SIG-M5 treated with dmso at 0.1 percent for 504 hours (cell line): Measurements from ENCODE around the gene TTI1.

ENCODE experiments used
- DNase-seq: peaks from one replicate; lab custom pipeline; 2025; ENCODE audit not compliant: unreplicated experiment; lab: John Stamatoyannopoulos, UW

Gene TTI1

DNA sequence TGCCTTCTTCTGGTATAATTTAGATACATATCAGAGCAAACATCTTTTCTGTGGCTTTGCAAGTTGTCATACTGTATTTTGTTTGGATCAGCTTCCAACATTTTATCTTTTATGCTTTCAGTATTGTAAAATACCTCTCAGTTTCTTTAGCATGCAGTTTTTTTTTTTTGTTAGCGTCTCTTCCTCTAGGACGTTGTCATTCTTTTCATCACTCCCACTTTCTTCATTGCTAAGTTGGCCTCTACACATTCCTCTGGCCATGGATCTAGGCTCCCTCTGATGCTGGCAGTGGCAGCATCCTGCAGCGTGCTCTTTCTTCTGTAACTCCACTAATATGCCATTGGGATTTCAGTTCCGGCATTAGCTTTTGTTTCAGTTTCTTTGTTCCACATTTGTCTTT lies 22.0 kb upstream of the TTI1 start:
- no peak for DNase-seq

DNA sequence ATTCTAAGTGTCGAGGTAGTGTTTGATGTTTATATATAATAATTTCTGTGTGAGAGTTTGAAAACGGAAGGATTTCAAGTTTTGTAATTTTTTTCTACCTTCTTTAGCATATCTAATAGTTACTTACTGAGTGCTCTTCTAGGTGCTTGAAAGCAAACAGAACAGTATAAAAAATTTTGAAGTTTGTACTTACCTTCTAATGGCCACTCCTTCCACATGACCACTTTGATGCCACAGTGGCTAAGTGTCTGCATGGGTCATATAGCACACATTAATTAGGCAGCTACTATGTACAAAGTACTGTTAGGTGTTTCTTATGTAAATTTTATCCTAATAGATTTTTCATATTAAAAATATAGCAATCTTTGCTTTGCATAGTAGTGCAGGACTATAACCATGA lies 21.4 kb upstream of the TTI1 start:
- no peak for DNase-seq

DNA sequence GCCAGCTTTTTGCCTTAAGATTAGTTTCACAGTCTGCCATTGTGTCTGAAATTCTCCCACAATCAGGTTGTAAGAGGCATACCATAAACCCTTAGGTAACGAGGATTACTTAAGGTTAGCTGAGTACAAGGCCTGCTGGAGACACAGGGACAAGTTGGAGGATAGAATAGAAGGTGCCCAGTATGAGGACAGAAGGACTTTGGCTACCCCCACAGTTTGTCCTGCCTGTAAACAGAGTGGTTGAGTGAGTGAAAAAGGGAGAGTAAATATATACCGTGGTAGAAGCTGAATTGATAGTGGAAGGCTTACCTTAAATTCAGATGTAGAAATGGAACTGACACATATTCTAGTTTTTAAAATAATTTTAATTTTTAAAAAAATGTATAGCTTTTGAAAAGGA lies 19.6 kb upstream of the TTI1 start:
- DNase-seq: no peak

DNA sequence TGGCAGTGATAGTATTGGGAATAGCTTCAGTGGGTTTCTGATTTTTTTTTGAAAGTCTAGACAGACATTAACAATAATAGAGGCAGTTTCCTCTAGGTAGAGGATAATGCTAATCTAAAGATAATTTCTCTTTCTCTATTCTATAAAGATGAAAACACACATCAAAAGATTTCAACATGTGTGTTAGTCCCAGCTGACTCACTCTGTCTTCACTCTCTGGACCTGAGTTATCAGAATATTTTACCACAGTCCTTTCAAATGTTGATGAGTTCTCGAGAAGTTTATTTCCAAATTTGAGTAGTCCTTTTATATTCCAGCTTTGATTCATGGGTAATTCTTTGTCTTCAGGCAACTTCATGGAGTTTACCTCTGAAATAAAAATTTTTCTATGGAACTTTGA lies 17.4 kb upstream of the TTI1 start:
- no peak for DNase-seq

DNA sequence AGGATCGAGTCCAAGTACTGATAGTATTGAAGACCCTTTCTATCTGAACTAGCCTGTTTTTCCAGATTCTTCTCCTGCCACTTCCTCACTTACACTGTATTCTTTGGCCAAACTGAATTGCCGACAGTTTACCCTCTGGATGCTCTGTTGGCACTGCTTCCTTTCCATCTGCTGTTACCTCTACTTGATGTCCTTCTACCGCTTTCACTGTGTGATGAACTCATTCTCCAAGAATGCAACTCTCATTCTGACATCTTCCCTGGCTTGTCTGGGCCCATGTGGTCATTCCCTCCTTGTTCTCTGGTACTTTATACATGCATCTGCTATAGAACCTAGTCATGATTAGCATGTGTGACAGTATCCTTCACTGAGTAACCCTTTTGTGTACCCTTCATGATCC lies 16.5 kb upstream of the TTI1 start:
- no peak for DNase-seq

DNA sequence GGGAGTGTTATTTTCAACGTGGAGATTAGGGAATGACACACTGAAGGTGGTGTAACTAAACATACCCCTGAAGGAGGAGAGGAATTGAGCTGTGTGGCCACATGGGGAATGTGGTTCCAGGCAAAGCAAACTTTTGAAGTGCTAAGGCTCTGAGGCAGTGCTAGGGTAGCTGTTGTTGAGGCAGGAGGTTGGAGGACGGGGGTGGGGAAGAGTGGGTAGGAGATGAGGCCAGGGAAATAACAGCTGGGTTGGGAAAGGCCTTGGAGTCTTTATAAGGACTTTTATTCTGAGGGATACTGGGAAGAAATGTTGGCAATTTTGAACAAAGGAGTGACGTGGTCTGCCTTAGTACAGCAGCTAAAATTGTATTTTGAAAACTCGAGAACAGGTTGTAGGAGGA lies 13.3 kb upstream of the TTI1 start:
- DNase-seq: no peak

DNA sequence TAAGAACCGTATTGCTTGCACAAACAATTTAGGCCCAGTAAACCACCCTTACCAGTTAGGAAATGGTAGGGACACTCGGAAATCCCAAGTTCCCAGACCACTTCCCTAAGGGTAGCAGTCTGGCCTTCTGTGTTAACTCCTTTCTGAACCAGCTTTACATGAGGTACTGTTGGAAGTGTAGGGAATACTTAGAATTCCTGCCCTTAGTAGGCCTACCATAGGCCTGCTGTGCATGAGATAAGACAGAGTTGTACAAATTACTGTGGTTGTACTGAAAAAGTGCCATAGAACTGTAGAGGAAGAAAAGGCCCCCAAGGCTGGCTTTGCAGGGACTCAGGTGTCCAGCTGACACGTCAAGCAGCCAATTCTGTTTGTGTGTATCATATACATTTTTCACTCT lies 11.4 kb upstream of the TTI1 start:
- DNase-seq: no peak

DNA sequence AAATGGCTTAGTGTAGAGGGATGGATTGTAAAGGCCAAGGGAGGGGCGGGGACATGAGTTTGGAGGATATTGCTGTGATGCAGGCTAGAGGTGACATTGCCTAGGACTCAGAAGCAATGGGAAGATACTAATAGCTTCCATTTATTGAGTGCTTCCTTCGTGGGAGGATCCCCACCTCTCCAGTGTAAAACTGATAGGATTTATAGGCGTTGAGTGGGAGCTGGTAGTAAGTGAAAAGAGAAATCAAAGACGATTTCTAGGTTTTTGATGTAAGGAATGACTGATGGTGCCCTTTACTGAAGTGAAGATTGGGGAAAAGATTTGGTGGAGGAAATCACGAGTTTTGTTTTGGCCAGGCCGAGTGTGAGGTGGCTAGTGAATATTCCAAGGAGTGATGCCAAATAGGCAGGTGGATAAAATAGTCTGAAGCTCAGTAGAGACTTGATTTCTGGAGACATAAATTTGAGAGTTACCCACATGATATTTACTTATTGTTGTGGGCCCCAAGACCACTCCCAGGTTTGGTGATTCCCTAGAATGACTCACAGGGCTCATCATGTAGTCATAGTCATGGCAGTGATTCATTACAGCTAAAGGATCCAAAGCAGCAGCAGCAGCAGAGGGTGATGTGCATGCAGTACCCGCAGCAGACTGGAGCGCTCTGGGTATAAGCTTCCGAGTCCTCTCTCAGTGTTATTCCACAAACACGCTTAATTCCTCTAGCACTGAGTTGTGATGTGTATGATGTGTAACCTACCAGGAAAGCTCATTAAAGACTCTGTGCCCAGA lies 10.4 kb upstream of the TTI1 start:
- no peak for DNase-seq

DNA sequence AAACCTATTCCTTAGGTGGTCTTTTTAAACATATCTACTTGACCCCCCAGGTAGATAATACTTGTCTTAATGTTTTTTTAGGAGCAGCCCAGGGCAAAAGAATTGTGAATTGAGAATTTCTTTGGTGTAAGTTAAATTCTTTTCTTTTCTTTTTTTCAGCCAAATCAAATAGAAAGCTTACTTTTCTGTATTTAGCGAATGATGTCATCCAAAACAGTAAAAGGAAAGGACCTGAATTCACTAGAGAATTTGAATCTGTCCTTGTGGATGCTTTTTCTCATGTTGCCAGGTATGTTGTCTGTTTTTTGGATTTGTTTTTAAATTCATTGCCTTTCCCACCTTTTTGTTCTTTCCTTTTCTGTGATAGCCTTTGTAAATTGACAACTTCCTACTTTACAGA lies 7.0 kb upstream of the TTI1 start:
- no peak for DNase-seq

DNA sequence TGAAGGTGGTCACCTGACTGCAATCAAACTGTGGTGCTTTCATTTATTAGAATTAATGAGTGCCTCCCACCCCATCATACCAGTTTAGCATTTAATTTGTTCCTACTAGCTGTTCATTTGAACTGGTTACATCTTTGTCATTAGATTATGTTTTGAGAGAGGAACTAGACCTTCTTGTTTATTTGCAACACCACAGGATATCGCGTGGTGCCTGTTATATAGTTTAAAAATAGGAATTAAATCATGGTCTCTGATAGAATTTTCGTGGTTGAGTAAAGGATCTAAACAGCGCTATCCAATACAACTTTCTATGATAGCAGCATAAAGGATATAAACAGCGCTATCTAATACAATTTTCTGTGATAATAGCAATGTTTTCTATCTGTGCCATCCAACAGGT lies 3.1 kb upstream of the TTI1 start:
- DNase-seq: no peak

DNA sequence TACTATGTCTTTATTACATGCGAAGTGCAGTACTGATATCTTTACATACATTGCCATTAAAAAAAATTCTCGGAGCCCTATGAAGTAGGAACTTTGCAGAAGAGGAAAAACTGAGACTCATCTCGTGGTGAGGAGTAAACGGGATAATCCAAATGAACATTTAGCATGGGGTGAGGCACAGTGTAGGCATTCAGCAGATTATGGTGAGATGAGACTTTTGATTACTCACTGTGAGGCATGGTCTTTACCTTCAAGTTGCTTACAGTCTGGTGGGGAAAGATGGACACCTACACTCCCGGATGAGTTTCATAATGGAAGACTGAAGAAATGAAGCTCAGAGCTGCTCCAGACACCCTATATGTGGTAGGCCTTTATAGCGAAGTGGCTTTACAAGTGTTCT lies 1.7 kb upstream of the TTI1 start:
- no peak for DNase-seq

DNA sequence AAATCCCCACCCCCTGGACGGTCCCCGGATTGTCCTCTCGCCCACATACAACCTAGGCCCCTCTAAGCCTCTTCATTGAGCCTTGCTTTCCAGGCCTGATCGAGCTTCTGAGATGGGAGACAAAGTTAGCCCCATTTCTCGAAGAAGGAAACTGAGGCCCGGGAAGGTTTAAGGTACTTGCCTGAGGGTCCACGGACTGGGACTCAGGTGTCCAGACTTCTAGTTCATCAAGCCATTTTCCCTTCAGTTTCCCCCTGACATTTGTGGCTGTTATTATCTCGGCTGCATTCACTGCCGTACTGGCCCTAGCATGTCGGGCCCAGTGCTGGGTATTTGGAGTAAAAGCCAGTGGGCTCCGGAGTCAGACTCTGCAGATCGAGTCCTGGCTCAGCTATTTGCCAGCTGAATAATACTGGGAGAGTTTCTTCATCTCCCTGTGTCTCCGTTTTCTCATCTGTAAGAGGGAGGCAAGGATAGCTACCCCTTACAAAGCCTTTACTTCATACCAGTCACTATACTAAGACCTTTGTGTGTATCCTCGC lies 923 bp upstream of the TTI1 start:
- DNase-seq: peak; percentile 10

DNA sequence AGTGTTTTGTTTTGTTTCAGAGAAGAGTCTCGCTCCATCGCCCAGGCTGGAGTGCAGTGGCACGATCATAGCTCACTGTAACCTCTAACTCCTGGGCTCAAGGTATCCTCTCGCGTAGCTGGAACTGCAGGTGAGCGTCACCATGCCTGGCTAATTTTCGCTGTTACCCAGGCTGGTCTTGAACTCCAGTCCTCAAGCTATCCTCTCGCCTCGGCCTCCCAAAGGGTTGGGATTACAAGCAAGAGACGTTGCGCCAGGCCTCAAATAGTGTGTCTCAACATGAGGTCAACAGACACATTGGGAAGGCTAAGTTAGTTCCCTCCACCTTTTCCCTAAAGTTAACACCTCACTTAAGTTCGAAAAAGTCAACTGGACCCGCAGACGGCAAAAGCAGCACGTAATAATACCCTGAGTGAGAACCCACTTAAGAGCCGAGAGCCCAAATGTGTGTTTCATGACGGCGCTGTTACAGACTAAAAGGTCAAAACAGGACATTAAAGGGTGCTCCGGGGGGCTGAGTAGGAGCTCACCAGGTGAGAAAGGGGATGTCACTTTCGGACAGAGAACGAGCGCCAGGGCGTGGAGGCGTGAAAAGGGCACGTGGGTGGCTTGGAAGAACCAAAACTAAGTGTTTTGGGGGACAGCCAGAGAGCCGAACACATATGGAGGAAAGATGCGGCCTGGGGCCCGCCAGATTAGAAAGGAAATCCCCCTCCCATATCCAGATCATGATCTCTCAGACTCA lies 499 bp downstream of the TTI1 start:
- DNase-seq: peak; percentile 78

DNA sequence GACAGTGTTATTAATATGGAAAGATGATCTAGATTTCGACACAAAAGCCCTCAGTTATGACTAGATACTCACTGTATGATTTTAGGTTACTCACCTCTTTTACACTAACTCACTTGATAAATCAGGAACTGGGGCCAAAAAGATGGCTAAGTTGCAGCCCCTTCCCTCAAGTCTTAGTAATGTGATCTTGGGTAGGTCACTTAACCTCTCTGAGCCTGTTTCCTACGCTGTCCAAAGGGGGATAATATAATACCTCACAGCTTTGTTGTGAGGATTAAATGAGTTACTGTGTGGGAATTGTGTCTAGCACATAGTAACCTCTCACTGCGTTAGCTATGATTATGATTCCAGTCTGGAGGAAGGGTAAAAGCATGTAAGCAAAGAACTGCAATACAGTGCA lies 1.3 kb downstream of the TTI1 start:
- DNase-seq: no peak

DNA sequence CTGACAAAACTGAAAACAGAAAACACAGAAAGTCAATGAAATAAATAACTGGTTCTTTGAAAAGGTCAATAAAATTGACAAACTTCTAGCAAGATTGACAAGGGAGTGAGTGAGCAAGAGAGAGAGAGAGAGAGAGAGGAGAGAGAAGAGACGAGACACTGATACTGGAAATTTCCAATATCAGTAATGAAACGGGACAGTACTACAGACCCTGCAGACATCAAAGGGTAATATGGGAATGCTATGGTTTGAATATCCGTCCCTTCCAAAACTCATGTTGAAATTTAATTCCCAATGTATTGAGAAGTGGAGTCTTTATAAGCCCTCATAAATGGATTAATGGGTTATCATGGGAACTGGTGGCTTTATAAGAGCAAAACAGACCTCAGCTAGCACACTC lies 3.8 kb downstream of the TTI1 start:
- DNase-seq: no peak

DNA sequence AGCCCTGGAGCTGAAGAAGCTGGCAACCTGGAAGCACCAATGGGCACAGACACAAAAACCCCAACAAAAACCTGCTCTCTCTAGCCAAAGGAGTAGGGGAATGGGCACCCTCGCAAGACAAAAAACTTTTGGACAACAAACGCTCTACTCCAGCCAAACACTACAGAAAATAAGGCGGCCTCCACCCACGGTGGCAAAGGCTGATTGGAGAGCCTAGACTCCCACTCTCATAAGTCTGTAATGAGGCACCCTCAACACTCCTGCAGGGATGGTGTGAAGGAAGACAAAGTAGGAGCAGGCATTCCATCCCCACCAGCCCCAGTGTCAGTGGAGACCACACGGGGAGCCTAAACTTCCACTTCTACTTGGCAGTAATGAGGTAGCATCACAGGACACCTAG lies 8.8 kb downstream of the TTI1 start:
- no peak for DNase-seq

DNA sequence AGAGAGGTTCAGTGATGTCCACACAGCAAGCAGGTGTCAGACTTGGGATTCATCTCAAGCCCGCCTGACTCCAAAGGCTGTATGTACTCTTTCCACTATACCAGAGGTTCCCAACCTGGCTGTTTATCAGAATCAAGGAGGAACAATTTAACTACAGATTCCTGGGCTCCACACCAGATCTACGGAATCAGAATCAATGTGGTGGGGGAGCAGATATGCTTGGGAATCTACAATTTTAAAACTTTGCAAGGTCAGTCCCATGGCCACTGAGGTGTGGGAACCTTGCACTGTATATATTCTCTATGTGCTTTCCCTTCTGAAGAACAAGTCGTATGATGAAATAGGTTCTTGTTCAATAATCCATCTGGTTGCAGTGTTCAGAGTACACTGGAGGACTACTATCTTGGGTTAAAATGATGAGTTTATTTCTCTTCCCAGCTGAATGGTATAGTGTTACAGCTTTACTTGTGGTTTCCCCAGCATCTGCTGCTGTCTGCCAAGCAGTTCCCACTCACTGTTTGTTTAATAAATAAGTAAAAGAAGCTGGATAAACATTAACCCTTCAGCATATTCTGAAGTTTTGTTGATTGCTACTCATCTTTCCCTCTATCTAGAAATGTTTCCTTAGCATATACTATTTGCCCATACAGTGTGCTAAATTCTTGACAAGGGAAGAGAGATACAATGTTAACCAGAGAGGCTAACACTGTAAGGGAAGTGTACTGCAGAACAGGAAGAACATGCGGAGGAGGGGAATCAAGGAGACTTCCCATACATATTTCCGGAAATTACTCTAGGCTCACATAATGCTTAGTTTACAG lies 9.9 kb downstream of the TTI1 start:
- no peak for DNase-seq

DNA sequence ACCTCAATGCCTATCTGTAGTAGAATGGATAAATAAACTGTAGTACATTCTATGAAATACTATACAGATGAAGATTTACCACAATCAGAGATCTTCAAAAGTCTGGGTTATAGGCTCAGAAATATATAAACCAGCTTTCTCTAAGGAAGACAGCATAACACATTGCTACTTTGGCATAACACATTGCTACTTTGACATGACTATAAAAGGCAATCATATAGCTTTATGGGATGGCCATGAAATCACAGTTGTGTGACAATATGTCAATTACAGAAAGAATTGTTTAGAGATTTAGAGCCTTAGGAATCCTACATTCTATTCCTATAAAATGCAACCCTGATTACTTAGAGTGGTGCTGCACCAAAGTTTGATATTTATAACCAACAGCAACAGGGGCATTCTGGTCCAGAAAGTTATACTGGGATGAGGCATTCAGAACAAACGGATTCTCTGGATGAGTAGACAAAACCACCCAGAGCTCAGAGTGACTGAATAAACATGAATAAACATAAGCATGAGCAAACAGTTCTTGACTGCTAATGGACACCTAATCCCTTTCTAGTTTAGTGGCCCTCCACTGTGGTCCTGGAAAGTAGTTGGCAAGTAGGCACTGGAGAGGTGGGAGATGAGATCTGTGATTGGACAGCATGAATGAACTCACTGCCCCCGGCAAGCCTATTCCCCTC lies 12.0 kb downstream of the TTI1 start:
- DNase-seq: no peak

DNA sequence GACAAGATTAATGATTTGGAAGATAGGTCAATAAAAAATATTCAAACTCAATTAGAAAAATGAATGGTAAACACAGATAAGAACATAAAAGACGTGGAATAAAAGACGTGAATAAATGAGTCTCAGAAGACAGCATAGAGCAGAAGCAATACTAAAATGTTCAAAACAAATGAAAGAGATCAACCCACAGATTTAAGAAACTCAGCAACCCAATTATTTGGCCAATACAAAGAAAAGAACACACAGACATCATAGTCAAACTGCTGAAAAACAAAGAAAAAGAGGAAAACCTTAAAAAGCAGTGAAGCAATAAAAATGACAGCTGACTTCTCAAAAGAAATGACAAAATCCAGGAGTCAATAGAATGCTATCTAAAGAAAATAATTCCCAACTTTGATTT lies 14.9 kb downstream of the TTI1 start:
- no peak for DNase-seq

DNA sequence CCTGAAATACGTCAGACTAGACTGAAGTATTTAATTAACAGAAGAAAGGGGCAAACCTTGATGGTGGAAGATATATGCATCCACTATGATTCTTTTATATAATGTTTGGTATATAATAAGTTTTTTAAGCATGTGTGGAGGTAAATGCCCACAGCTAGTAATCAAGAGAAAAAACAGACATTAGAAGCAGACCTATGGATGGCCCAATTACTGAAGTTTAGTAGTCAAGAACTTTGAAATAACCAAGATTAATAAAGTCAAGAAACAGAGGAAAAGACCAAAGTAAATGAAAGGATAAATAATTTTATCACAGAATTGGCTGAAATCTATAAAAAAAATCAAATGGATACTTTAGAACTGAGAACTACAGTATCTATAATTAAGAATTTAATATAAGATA lies 15.3 kb downstream of the TTI1 start:
- DNase-seq: no peak

DNA sequence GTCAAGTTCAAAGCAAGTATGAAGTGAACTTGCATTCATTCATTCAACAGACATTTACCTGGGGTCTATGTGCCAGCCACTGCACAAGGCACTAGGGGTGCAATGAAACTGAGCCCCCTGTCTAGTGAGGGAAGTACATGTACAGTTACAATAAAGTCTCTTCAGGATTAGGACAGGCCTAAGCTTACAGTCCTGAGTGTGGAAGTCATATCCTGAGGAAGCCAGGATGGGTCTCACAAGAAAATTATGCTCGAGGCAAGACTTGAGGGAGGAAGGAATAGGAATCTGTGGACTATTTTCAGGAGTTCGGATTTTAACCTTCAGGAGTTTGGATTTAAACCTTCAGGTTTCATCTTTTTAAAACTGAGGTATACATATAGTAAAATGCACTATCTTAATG lies 19.4 kb downstream of the TTI1 start:
- DNase-seq: no peak
